Aorta (tissue), 5 donors: ENCODE data around the gene UBA1. TPM values are rescaled to one million over a fixed set of nuclear protein-coding genes. Genes with fewer than 3 reads are reported as not detected.
A peak's percentile ranks its signal among the peaks of the same experiment; 100 is the strongest.

Experiments used
- ATAC-seq: fragments of 200-7000 bp; cut with Tn5 transposase; one replicate; pipeline ENCODE4 v1.9.1; 2022; ENCODE audit warnings: moderate library complexity; ENCODE audit not compliant: low FRiP score
- DNase-seq, 2 donors: peaks; one replicate each; pipeline ENCODE4 v3.0.0-alpha.2; 2020
- H3K27ac ChIP-seq, 2 donors: one replicate each; pipeline ENCODE4 v1.5.1; 2013; ENCODE audit warnings: low read length in 2 of 2, mild to moderate bottlenecking in 2 of 2, moderate library complexity in 2 of 2, control low read depth in 1 of 2, inconsistent platforms in 1 of 2, low read depth in 1 of 2
- H3K27me3 ChIP-seq, 2 donors: one replicate each; pipeline ENCODE4 v1.6.1; 2013; ENCODE audit warnings: control low read depth in 1 of 2, low read length in 1 of 2, mild to moderate bottlenecking in 1 of 2, moderate library complexity in 1 of 2; ENCODE audit not compliant: insufficient read depth in 2 of 2, control insufficient read depth in 1 of 2
- H3K36me3 ChIP-seq, 2 donors: one replicate each; pipeline ENCODE4 v1.6.1; 2013; ENCODE audit warnings: control low read depth in 1 of 2, low read length in 1 of 2, mild to moderate bottlenecking in 1 of 2; ENCODE audit not compliant: insufficient read depth in 2 of 2, control insufficient read depth in 1 of 2
- H3K4me1 ChIP-seq, 2 donors: one replicate each; pipeline ENCODE4 v1.6.1; 2013; ENCODE audit warnings: low read length in 2 of 2, control low read depth in 1 of 2, mild to moderate bottlenecking in 1 of 2, moderate library complexity in 1 of 2; ENCODE audit not compliant: insufficient read depth in 2 of 2, control insufficient read depth in 1 of 2
- H3K4me3 ChIP-seq, 2 donors: one replicate each; pipeline ENCODE4 v1.5.1; 2013; ENCODE audit warnings: low read length in 2 of 2, control low read depth in 1 of 2, mild to moderate bottlenecking in 1 of 2
- H3K9me3 ChIP-seq: one replicate; pipeline ENCODE4 v1.6.1; 2013; ENCODE audit warnings: mild to moderate bottlenecking, low read length; ENCODE audit not compliant: control insufficient read depth
- WGBS, 2 donors: extraction: QIAGEN DNeasy Blood & Tissue Kit; methylation state at CpG; one replicate each; pipeline ENCODE4 v1.1.7; 2013; 5-methylcytosine and 5-hydroxymethylcytosine counted together
- intact Hi-C, 2 donors: fragments of 100-400 bp; cut with DNase I; formaldehyde crosslinking; loops; one replicate each; pipeline versions ENCODE4 v1.14.2 to v1.15.0; 2022
- polyA plus RNA-seq, 2 donors: library from polyadenylated mRNA; stranded (reverse); fragments of 200-250 nt; gene quantifications; one replicate each; pipeline ENCODE4 v1.2.3, GENCODE V29; 2013
- total RNA-seq, 2 donors: library from RNA; stranded (reverse); fragmentation: NEBNext Ultra II Directional; extraction: Animal tissue kit (Norgen Biotek cat#: 25700); gene quantifications; one replicate each; pipeline ENCODE4 v1.2.1, GENCODE V29; 2021
- donor health status: healthy with polysubstance abuse.
- donor health status: Bipolar disorder and iron deficiency.
- donor health status: DM: no; HTN: no; CAD: no.
- donor health status: DM: no; HTN: no; CAD: no.
- donor health status: DM: yes; HTN: yes; CAD: no.

The UBA1 gene
- total and polyA plus RNA-seq, 4 donors, result 33.8 to 167 (median 135) TPM

- 66 to 80% methylated on average over 9 of the region's 9 CpGs for WGBS, 2 donors
- no peaks in the 10 kb centered on the region for H3K9me3 ChIP-seq
- DNase-seq (peak; percentile 52 to 76), ATAC-seq (peak; percentile 30)
- H3K36me3 ChIP-seq, result peaks cover 9 to 24% of the 10 kb centered on the region in 2 donors
- no peaks in the 10 kb centered on the region for H3K27me3 ChIP-seq
- H3K4me3 ChIP-seq, result no peak overlapping the region
- no peak overlapping the region for H3K27ac ChIP-seq
- peaks cover 0 to 3% of the 10 kb centered on the region in 2 donors for H3K4me1 ChIP-seq
- intact Hi-C loops, result no loop called here
These were observed 6.9 kb downstream of the UBA1 start for GRCh38 chrX:47200385-47201150.

GRCh38 chrX:47201345-47201944, 7.8 kb downstream of the UBA1 start:
- ATAC-seq, result no peak
- no peak overlapping the region for H3K27ac ChIP-seq
- peaks cover 0 to 3% of the 10 kb centered on the region in 2 donors for H3K4me1 ChIP-seq
- H3K9me3 ChIP-seq, result no peaks in the 10 kb centered on the region
- H3K27me3 ChIP-seq, result no peaks in the 10 kb centered on the region
- 78 to 83% methylated on average over 9 of the region's 9 CpGs for WGBS, 2 donors
- intact Hi-C loops, result no loop called here
- H3K36me3 ChIP-seq, result peaks cover 9 to 27% of the 10 kb centered on the region in 2 donors
- H3K4me3 ChIP-seq, result no peak overlapping the region
- DNase-seq, result peak in 1 of 2 donors; percentile 9

GRCh38 chrX:47202316-47202715, 8.7 kb downstream of the UBA1 start:
- H3K9me3 ChIP-seq, result no peaks in the 10 kb centered on the region
- intact Hi-C loops, result no loop called here
- H3K4me1 ChIP-seq, result no peaks in the 10 kb centered on the region
- peak in 1 of 2 donors; percentile 39 for DNase-seq
- WGBS, 2 donors, result 90 to 91% methylated on average over 11 of the region's 11 CpGs
- H3K27ac ChIP-seq, result no peak overlapping the region
- H3K4me3 ChIP-seq, result no peak overlapping the region
- ATAC-seq, result no peak
- H3K27me3 ChIP-seq, result no peaks in the 10 kb centered on the region
- H3K36me3 ChIP-seq, result peaks cover 9 to 27% of the 10 kb centered on the region in 2 donors

- no peaks in the 10 kb centered on the region for H3K4me1 ChIP-seq
- peak in 1 of 2 donors; percentile 13 for DNase-seq
- intact Hi-C loops, result no loop called here
- H3K36me3 ChIP-seq, result peaks cover 9 to 27% of the 10 kb centered on the region in 2 donors
- H3K9me3 ChIP-seq, result no peaks in the 10 kb centered on the region
- ATAC-seq, result no peak
- H3K4me3 ChIP-seq, result no peak overlapping the region
- H3K27ac ChIP-seq, result no peak overlapping the region
- no peaks in the 10 kb centered on the region for H3K27me3 ChIP-seq
- 66 to 85% methylated on average over 4 of the region's 4 CpGs for WGBS, 2 donors
These were observed 9.2 kb downstream of the UBA1 start for GRCh38 chrX:47202877-47203276.

GRCh38 chrX:47204970-47205369, 11.3 kb downstream of the UBA1 start:
- DNase-seq, result peak in 1 of 2 donors; percentile 24
- no peaks in the 10 kb centered on the region for H3K9me3 ChIP-seq
- WGBS, 2 donors, result 58 to 76% methylated on average over 5 of the region's 5 CpGs
- H3K36me3 ChIP-seq, result peaks cover 6 to 28% of the 10 kb centered on the region in 2 donors
- intact Hi-C loops, result no loop called here
- H3K27ac ChIP-seq, result no peak overlapping the region
- H3K4me1 ChIP-seq, result no peaks in the 10 kb centered on the region
- no peaks in the 10 kb centered on the region for H3K27me3 ChIP-seq
- no peak for ATAC-seq
- H3K4me3 ChIP-seq, result no peak overlapping the region

- Histone ChIP-seq H3K36me3 (peaks cover 6 to 24% of the 10 kb centered on the region in 2 donors), H3K27ac (no peak overlapping the region)
- intact Hi-C loops, result no loop called here
These were observed 12.7 kb downstream of the UBA1 start for GRCh38 chrX:47206316-47206715.

GRCh38 chrX:47208108-47208507, 14.5 kb downstream of the UBA1 start:
- H3K9me3 ChIP-seq, result no peaks in the 10 kb centered on the region
- peaks cover 2 to 14% of the 10 kb centered on the region in 2 donors for H3K36me3 ChIP-seq
- H3K27me3 ChIP-seq, result no peaks in the 10 kb centered on the region
- no peak for ATAC-seq
- WGBS, 2 donors, result 78 to 87% methylated on average over 12 of the region's 12 CpGs
- peak in 1 of 2 donors; percentile 38 for DNase-seq
- H3K27ac ChIP-seq, result no peak overlapping the region
- no peaks in the 10 kb centered on the region for H3K4me1 ChIP-seq
- intact Hi-C loops, result no loop called here
- H3K4me3 ChIP-seq, result no peak overlapping the region

More at GRCh38 chrX:47206316-47206715, 12.7 kb downstream of the UBA1 start:
- ATAC-seq (no peak), DNase-seq (peak in 1 of 2 donors; percentile 31)
- Histone ChIP-seq H3K4me1 (no peaks in the 10 kb centered on the region), H3K4me3 (no peak overlapping the region), H3K27me3 (no peaks in the 10 kb centered on the region), H3K9me3 (no peaks in the 10 kb centered on the region)
- 58 to 86% methylated on average over 3 of the region's 3 CpGs for WGBS, 2 donors

- no peaks in the 10 kb centered on the region for H3K9me3 ChIP-seq
- H3K36me3 ChIP-seq, result peaks cover 0 to 18% of the 10 kb centered on the region in 2 donors
- no peak overlapping the region for H3K4me3 ChIP-seq
- intact Hi-C loops, result no loop called here
- no peaks in the 10 kb centered on the region for H3K27me3 ChIP-seq
- H3K4me1 ChIP-seq, result no peaks in the 10 kb centered on the region
- WGBS, 2 donors, result 86 to 90% methylated on average over 16 of the region's 16 CpGs
- H3K27ac ChIP-seq, result no peak overlapping the region
- ATAC-seq, result no peak
- DNase-seq, result peak in 1 of 2 donors; percentile 59
These were observed 16.0 kb downstream of the UBA1 start for GRCh38 chrX:47209508-47210238.
